AG09319 (cell line): ENCODE results near the gene ZNF528.
A peak's percentile ranks its signal among the peaks of the same experiment; 100 is the strongest.

Experiments used
- DNase-seq: peaks from one replicate; pipeline ENCODE4 v3.0.0-alpha.2; 2010; ENCODE audit warnings: low read depth; ENCODE audit errors: extremely low read depth
- TF ChIP-seq, protein P1 (sequence below): IDR thresholded peaks from 2 replicates; pipeline ENCODE4 v1.5.1; 2011; ENCODE audit warnings: low read depth, mild to moderate bottlenecking, inconsistent platforms, low read length, moderate library complexity

The ZNF528 gene

GRCh38 chr19:52410276-52410675, 12.6 kb downstream of the ZNF528 start:
- TF ChIP-seq, protein P1, sequence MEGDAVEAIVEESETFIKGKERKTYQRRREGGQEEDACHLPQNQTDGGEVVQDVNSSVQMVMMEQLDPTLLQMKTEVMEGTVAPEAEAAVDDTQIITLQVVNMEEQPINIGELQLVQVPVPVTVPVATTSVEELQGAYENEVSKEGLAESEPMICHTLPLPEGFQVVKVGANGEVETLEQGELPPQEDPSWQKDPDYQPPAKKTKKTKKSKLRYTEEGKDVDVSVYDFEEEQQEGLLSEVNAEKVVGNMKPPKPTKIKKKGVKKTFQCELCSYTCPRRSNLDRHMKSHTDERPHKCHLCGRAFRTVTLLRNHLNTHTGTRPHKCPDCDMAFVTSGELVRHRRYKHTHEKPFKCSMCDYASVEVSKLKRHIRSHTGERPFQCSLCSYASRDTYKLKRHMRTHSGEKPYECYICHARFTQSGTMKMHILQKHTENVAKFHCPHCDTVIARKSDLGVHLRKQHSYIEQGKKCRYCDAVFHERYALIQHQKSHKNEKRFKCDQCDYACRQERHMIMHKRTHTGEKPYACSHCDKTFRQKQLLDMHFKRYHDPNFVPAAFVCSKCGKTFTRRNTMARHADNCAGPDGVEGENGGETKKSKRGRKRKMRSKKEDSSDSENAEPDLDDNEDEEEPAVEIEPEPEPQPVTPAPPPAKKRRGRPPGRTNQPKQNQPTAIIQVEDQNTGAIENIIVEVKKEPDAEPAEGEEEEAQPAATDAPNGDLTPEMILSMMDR = no peak
- DNase-seq = no peak

DNA sequence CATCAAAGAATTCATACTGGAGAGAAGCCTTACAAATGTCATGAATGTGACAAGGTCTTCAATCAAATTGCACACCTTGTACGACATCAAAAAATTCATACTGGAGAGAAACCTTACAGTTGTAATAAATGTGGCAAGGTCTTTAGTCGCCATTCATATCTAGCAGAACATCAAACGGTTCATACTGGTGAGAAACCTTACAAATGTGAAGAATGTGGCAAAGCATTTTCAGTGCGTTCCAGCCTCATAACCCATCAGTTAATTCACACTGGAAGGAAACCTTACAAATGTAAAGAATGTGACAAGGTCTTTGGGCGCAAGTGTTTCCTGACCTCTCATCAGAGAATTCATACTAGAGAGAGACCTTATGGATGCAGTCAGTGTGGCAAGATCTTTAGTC, 18.1 kb downstream of the ZNF528 start:
- no peak for DNase-seq
- TF ChIP-seq, protein P1 = no peak

DNA sequence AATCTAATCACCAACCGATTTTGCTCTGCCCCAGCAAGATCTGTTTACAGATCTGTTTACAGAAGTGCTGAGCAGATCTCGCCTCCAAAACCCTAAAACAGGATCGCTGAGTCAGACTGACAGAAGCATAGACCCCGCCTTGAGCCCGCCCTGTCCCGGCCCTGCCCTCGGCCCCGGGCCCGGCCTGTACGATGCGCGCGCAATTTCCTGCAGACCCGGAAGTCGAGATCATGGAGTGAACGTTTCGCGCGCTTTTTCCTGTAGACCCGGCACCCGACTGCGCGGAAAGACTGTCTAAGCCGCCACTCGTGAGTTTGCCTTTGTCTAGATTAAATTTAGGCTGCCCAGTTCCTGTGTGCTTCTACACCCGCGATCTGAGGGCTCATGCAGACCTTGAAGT, 31.3 kb downstream of the ZNF528 start, which contains the start of gene ZNF534:
TSS of gene ZNF534 (plus strand) at position 212 of the 400 bp plus-strand sequence. CDS start 2,327 bp downstream, outside the sequence.
- no peak for DNase-seq
- TF ChIP-seq, protein P1 = no peak

GRCh38 chr19:52442179-52442578, 44.5 kb downstream of the ZNF528 start:
- DNase-seq = no peak
- TF ChIP-seq, protein P1 = no peak

DNA sequence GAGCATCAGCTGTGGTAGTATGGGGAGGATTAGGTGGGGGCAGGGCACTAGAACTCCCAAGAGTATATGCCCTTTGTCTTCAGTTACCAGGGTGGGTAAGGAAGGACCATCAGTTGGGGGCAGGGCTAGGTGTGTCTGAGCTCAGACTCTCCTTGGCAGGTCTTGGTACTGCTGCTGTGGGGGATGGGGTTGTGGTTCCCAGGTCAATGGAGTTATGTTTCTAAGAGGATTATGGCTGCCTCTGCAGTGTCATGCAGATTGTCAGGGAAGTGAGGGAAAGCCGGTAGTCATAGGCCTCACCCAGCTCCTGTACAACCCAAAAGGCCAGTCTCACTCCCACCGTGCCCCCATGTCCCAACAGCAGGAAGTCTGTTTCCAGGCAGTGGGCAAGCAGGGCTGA, 46.9 kb downstream of the ZNF528 start:
- no peak for DNase-seq
- TF ChIP-seq, protein P1 = no peak

GRCh38 chr19:52451241-52451640, 53.6 kb downstream of the ZNF528 start:
- TF ChIP-seq, protein P1 = no peak
- DNase-seq = no peak

DNA sequence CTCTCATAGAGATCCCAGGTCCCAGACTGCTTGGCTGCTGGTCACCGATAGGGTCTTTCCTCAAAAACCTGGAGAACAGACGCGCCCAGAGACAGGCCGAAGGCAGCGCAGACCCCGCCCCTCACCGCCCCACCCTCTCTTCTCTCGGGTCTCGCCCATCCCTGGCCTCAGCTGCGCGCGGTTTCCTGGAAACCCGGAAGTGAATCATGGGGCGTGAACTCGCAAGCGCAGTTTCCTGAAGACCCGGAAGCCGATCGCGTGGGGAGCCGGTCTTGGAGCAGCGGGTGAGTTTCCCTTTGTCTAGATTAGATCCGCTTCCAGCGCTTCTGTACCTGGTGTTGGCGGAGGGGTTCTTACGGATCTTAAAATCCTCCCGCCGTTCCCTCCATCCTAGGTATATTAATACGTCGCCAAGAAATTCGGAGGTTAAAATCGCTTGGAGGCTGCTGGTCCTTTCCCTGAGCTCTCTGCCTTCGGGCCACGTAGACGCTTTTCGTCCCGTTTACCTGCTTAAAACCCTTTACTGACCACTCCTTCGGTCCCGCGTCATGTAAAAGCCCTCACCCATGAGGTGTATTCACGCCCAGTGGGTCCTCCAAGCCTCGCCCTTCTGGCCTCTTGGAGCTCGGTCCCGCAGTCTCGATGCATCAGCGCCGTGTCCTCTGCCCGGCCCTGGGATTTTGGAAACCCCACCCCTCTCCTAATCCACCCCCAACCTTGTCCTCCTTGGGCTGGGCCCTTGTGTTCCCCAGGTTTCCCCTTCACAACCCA, 55.9 kb downstream of the ZNF528 start, which contains the start of gene ZNF578:
TSS of gene ZNF578 (plus strand) at position 230 of the 771 bp plus-strand sequence. CDS start 48,293 bp downstream, outside the sequence.
- TF ChIP-seq, protein P1 = no peak
- DNase-seq = peak; percentile 39
